HG03342 (cell line): ENCODE data around the gene OLFML2B.

Experiments used
- ATAC-seq: cut with Tn5 transposase; IDR thresholded peaks from one replicate; pipeline ENCODE4 v1.9.1; 2021; ENCODE audit warnings: mild to moderate bottlenecking, moderate library complexity; ENCODE audit not compliant: unreplicated experiment

OLFML2B gene

DNA sequence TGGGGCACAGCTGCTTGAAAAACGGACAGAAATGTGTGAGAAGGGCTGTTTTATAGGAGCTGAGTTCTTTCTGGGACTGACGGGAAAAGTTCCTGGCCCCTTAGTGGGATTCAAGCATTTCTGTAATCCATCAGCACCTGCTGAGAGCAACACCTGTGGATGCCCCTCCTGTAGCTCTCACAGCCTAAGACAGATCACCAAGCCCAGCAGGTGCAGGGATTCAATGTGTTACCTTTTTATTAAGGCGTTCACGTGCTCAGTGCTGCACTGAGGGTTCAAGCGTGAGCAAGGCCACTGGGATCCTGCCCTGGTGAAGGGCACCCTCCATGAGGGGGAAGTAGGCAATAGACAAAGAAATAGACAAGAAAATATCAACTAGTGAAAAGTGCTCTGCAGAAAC, 14.9 kb downstream of the OLFML2B start:
- ATAC-seq = no peak

GRCh38 chr1:162007466-162007865, 16.2 kb downstream of the OLFML2B start:
- ATAC-seq = no peak

- no peak for ATAC-seq
These were observed 17.6 kb downstream of the OLFML2B start for GRCh38 chr1:162006081-162006480.

- ATAC-seq = no peak
These were observed 19.2 kb downstream of the OLFML2B start for GRCh38 chr1:162004441-162004950.

- ATAC-seq = no peak
These were observed 19.8 kb downstream of the OLFML2B start for GRCh38 chr1:162003830-162004215.

DNA sequence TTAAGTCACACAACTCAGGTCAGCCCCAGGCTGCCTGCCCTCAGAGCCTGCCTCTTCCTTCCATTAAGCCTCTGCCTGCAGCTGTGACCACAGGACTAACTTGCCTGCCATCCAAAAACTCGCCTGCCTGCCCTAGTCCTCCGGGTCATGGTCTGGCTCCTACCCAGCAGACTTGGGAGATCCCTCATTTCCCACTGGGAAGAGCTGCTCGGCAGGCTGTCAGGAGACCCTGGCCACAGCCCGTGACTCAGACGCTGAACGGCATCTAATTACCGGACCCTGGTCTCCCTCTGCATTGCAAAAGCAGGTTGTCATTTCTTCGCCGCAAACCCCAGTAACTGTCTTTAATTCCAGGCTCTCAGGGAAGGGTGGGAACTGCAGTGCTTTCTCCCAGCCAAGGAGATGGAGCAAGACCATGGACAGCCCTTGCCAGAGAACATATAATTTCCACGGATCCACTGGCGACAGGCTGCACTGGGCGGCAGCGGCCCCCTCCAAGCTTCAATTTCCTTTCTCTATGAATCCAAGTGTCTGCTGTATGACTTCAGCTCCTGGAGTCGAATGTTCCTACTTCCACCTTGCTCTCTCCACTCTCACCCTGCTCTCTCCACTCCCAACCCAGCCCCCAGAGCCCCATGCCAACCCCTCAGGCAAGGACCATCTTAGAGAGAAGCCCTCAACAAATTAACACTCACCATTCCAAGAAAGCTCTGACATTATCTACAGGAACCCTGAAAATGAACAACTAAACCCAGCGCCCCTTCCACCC, 20.4 kb downstream of the OLFML2B start:
- no peak for ATAC-seq

- no peak for ATAC-seq
These were observed 23.6 kb downstream of the OLFML2B start for GRCh38 chr1:162000053-162000420.

GRCh38 chr1:161999301-162000052, 24.2 kb downstream of the OLFML2B start:
- ATAC-seq = no peak

DNA sequence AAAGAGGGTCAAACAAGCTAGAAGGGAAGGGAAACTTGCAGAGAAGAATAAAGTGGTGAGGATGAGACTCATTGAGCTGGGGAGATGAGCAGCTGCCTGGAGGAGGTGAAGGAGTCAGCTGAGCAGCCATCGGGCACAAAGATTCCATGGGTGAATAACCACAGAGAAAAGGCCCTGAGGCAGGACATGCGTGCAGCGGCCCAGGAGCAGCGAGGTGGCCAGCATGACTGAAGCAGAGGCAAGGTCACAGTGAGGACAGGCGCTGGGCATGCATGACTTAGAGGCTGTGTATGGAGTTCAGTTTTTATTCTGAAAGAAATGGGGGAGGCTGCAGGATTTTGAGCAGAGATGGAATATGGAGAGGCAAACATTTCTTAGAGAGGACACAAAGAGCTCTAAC, 24.9 kb downstream of the OLFML2B start:
- ATAC-seq = no peak

GRCh38 chr1:161997152-161997551, 26.5 kb downstream of the OLFML2B start:
- ATAC-seq = no peak

DNA sequence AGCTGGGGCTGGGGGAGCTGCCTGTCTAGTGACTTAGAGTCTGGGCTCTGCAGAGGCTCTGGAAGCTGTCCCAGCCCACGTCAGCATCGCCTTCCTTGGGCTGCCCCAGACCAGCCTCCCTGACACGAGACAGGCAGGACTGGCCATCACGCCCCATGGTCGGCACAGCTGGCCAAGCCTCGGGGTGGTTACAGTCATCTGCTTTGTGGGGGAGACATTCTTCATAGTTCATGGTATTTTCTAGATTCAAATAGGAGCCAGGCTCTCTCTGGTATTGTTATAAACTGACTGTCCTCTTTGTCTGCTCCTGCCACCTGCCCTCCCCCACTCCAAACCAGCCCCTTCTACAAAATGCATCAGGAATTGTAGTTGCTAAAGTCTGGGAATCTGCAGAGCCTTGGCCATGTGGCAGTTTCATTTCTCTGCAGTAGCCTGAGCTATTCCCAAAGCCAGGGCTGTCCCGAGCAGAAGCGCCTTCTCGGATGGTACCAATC, 29.4 kb downstream of the OLFML2B start:
- no peak for ATAC-seq

DNA sequence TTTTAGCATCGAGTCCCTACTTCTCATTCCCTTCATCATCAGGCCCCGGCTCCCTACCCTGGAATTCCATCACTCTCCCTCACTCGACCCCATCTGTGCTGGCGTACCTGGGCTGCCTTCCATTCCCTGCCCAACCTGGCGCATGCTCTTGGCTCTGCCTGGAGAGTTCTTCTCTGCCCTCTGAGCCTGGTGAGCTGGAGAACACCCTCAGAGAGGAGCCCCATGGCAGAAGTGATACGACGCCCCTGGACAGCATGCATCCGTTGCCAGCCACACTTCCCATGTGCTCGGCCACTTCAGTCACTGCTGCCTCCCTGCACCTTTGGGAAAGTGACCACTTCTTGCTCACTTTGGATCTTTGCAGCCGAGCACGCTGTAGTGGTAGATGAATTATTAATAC, 30.1 kb downstream of the OLFML2B start:
- ATAC-seq = no peak

GRCh38 chr1:161989786-161990185, 33.9 kb downstream of the OLFML2B start:
- ATAC-seq = no peak

DNA sequence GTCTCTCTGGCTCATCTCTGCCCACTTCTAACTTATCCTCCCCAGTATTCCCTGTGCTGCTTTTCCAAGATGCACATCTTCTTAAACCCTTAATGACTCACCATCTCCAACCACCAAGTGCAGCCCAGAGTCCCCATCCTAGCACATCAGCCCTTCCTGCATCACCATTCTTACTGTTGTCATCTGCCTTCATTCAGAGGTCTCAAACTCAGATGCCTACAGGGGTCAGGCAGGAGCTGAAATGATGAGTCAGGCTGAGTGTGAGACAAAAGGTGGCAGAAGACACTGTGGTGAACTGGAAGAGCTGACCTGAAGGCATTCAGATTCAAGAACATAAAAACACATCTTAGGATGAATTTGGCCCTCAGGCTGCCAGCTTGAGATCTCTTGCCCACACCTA, 34.6 kb downstream of the OLFML2B start:
- no peak for ATAC-seq

GRCh38 chr1:161988413-161988812, 35.3 kb downstream of the OLFML2B start:
- no peak for ATAC-seq

DNA sequence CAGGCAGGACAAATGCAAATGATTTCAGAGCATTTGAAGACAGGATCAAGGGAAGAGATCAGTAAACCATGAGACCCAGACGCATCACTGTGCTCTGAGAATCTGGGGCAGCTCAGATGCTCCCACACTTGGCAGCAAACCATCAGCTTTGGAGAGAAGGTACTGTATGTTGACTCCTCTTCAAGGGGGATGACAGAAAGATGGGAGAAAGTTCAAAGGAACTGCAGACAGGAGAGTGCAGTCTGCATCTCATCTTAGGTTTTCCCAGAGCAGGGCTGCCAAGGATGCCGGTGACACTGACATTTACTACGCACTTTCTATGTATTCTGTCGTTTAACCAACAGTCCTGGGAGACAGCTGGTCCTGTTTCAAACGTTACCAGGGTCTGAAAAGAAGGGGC, 35.8 kb downstream of the OLFML2B start:
- no peak for ATAC-seq

GRCh38 chr1:161987303-161987702, 36.4 kb downstream of the OLFML2B start:
- no peak for ATAC-seq

DNA sequence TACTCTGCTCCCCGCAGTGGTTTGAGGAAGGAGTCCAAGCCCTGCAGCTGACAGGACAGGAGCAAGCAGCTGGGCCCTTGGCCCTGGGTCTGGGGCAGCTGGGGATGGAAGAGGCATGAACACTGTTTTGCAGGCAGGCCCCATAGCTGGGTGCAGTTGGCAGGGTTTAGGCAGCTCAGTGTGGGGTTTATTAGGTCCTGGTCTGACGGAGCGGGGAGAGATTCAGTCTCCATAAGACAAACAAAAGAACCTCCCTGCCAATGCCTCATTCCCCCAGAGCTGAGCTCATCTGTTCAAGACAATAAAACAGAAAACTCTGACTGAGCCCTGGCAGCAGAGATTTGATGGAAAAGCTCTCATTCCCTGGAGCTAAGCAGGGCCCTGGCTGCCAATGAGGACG, 37.3 kb downstream of the OLFML2B start:
- ATAC-seq = no peak

DNA sequence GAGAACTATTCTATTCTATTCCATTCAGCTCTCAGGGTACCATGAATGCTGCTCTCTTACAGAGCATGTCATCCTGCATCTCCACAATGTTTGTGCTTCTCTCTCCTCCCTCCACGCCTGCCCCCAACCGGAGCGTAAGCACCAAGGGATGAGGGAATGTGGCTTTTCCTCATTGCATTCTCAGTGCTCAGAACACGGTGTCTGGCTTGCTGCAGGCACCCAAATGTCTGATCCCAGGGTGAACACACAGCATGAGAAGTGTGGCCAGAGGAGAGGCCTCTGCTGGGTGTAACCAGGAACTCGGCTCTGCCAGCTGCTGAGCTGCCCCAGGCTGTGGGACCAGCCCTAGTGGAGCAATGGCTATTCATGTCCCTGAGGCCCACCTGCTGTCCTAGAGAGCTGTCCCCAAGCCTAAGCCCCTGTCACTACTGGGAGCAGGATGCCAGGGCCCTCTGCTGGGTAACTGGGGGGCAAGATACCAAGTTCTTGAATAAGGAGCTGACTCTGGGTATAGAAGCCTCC, 38.3 kb downstream of the OLFML2B start:
- no peak for ATAC-seq

DNA sequence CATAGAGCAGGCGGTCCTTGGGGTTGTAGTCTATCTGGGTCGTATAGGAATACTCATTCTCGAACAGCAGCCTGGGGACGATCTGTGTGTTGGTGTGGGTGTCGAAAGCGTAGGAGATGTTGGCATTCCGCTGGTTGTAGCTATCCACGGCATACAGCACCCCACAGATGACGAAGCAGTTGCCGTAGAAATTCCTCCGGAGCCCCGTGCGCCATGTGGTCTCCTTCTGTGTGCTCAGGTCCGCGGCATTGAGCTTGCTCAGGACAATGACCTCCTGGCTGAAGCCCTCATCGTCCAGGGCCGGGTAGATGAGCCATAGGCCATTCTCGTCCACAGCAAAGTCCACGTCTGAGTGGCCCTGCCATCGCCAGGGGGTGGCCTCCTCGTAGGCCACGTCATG, 39.9 kb downstream of the OLFML2B start:
- ATAC-seq = no peak

GRCh38 chr1:161982917-161983316, 40.8 kb downstream of the OLFML2B start:
- ATAC-seq = no peak

DNA sequence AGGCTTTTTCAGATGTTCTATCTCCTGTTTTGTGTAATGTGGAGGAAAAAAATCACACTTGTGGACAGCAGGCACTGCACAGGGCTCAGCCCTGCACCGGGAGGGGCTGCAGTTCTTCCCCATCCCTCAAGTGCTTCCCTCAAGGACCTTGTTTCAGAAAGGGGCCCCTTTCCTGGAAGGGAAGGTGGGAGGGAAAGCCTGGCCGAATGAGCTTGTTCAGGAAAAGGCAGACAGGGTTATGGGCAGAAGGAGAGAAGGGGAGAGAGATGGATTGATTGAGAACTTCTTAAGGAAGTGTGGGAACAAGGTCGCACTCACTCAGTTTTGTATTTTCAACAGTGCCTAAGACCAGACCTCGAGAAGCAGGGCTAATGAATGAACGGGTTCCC, 41.2 kb downstream of the OLFML2B start:
- no peak for ATAC-seq
